Peyer's patch (tissue), 4 donors: Measurements from ENCODE around the gene SLC25A17.

Experiments
- CTCF ChIP-seq, 6 experiments: fragments of 450-650 bp in 4 of 6; fragments of 200-600 bp in 2 of 6; sonication (generic) in 1 of 6; IDR thresholded peaks; one replicate each; pipeline ENCODE4 v1.5.1; 2017 to 2019; ENCODE audit warnings: antibody characterized with exemption in 6 of 6, mild to moderate bottlenecking in 3 of 6, moderate library complexity in 1 of 6
- POLR2A ChIP-seq, 2 donors: fragments of 450-650 bp; IDR thresholded peaks; one replicate each; pipeline ENCODE4 v1.5.1; 2017; ENCODE audit warnings: antibody characterized with exemption in 2 of 2, mild to moderate bottlenecking in 2 of 2, moderate library complexity in 2 of 2

GRCh38 chr22:40751250-40751649 is 67.9 kb downstream of the SLC25A17 start:
- TF ChIP-seq POLR2A (IDR thresholded peaks at IDR 0.05) (no peak), CTCF (IDR thresholded peaks at IDR 0.05) (no peak)
